Neural cell (in vitro differentiated cells): ENCODE measurements around the gene PLXNA3. TPM values are rescaled to one million over a fixed set of nuclear protein-coding genes. Genes with fewer than 3 reads are reported as not detected.
A peak's percentile ranks its signal among the peaks of the same experiment; 100 is the strongest.

Experiments used
- H2AFZ ChIP-seq: fragments of 200-600, 300-800 bp; sonication (generic), shearing (Covaris generic); 2 replicates; pipeline ENCODE4 v1.6.0; 2014; ENCODE audit warnings: low read depth, mild to moderate bottlenecking, antibody characterized with exemption, low read length, moderate library complexity
- H3F3A ChIP-seq: fragments of 200-600 bp; shearing (Covaris generic); 2 replicates; pipeline ENCODE4 v1.6.1; 2016; ENCODE audit warnings: mild to moderate bottlenecking, moderate library complexity, mixed read lengths, antibody characterized with exemption, low read length; ENCODE audit not compliant: insufficient read depth, poor library complexity, severe bottlenecking
- H3K27ac ChIP-seq: fragments of 200-600, 300-800 bp; sonication (generic), shearing (Covaris generic); 2 replicates; pipeline ENCODE4 v1.5.1; 2014; ENCODE audit warnings: mild to moderate bottlenecking, low read length, moderate library complexity
- H3K27me3 ChIP-seq: fragments of 300-800, 200-600 bp; sonication (generic), shearing (Covaris generic); 2 replicates; pipeline ENCODE4 v1.6.0; 2014; ENCODE audit warnings: mild to moderate bottlenecking, low read depth, low read length, moderate library complexity; ENCODE audit not compliant: insufficient read depth
- H3K36me3 ChIP-seq: fragments of 300-800, 200-600 bp; sonication (generic), shearing (Covaris generic); 2 replicates; pipeline ENCODE4 v1.5.1; 2014; ENCODE audit warnings: mild to moderate bottlenecking, antibody characterized with exemption, low read length, moderate library complexity; ENCODE audit not compliant: insufficient read depth
- H3K4me2 ChIP-seq: fragments of 300-800, 200-600 bp; sonication (generic), shearing (Covaris generic); 2 replicates; pipeline ENCODE4 v1.6.0; 2014; ENCODE audit warnings: mild to moderate bottlenecking, low read length
- H3K4me3 ChIP-seq: fragments of 300-800, 200-600 bp; sonication (generic), shearing (Covaris generic); 2 replicates; pipeline ENCODE4 v1.5.1; 2014; ENCODE audit warnings: mild to moderate bottlenecking, low read length, moderate library complexity
- H3K79me2 ChIP-seq: fragments of 200-600 bp; shearing (Covaris generic); replicated peaks from 2 replicates; pipeline ENCODE4 v1.6.0; 2014; ENCODE audit warnings: mild to moderate bottlenecking, low read length, moderate library complexity; ENCODE audit not compliant: insufficient read depth
- H3K9ac ChIP-seq: fragments of 300-800, 200-600 bp; sonication (generic), shearing (Covaris generic); 2 replicates; pipeline ENCODE4 v1.6.1; 2016; ENCODE audit warnings: mild to moderate bottlenecking, low read length, mixed read lengths
- H3K9me2 ChIP-seq: fragments of 200-600 bp; shearing (Covaris generic); 2 replicates; pipeline ENCODE4 v1.6.1; 2016; ENCODE audit warnings: mild to moderate bottlenecking, low read length, mixed read lengths; ENCODE audit not compliant: insufficient read depth
- H3K9me3 ChIP-seq: fragments of 200-600, 300-800 bp; sonication (generic), shearing (Covaris generic); 2 replicates; pipeline ENCODE4 v1.6.1; 2016; ENCODE audit warnings: mild to moderate bottlenecking, mixed run types, low read length, moderate library complexity, mixed read lengths
- H4K20me1 ChIP-seq: fragments of 200-600 bp; shearing (Covaris generic); 2 replicates; pipeline ENCODE4 v1.6.1; 2016; ENCODE audit warnings: mild to moderate bottlenecking, mixed run types; ENCODE audit not compliant: insufficient read depth
- EP300 ChIP-seq: fragments of 450-650 bp; conservative IDR thresholded peaks from 2 replicates; pipeline ENCODE4 v1.6.1; 2014; ENCODE audit warnings: antibody characterized with exemption, mild to moderate bottlenecking, moderate library complexity; ENCODE audit not compliant: poor library complexity, severe bottlenecking
- EZH2 ChIP-seq: fragments of 200-600, 300-800 bp; shearing (Covaris generic), sonication (generic); IDR thresholded peaks from 2 replicates; pipeline ENCODE4 v1.6.1; 2014; ENCODE audit warnings: antibody characterized with exemption, low read length, borderline replicate concordance, mild to moderate bottlenecking; ENCODE audit not compliant: insufficient read depth, poor library complexity, severe bottlenecking
- MXI1 ChIP-seq: fragments of 450-650 bp; conservative IDR thresholded peaks from 2 replicates; pipeline ENCODE4 v1.6.1; 2014; ENCODE audit warnings: antibody characterized with exemption, mild to moderate bottlenecking; ENCODE audit not compliant: poor library complexity, severe bottlenecking
- POLR2AphosphoS5 ChIP-seq: IDR thresholded peaks from 2 replicates; pipeline ENCODE4 v1.6.1; 2012
- RAD21 ChIP-seq: fragments of 450-650 bp; conservative IDR thresholded peaks from 2 replicates; pipeline ENCODE4 v1.6.1; 2014; ENCODE audit warnings: antibody characterized with exemption, mild to moderate bottlenecking, moderate library complexity
- SMC3 ChIP-seq: fragments of 450-650 bp; conservative IDR thresholded peaks from 2 replicates; pipeline ENCODE4 v1.6.1; 2014; ENCODE audit warnings: antibody characterized with exemption, mild to moderate bottlenecking, moderate library complexity; ENCODE audit not compliant: poor library complexity
- TAF1 ChIP-seq: IDR thresholded peaks from 2 replicates; pipeline ENCODE4 v1.6.1; 2012; ENCODE audit warnings: low read depth
- polyA plus RNA-seq: library from polyadenylated mRNA; depleted of rRNA; stranded (reverse); fragments of >200 nt; gene quantifications from 2 replicates; pipeline ENCODE4 v1.2.3, GENCODE V29; 2014
- TF ChIP-seq, protein P1 (sequence below): fragments of 450-650 bp; IDR thresholded peaks from 2 replicates; pipeline ENCODE4 v1.5.1; 2014; ENCODE audit warnings: antibody characterized with exemption, mild to moderate bottlenecking, moderate library complexity; ENCODE audit not compliant: poor library complexity, severe bottlenecking
- TF ChIP-seq, protein P2 (sequence below): IDR thresholded peaks from 2 replicates; pipeline ENCODE4 v1.6.1; 2012; ENCODE audit warnings: borderline replicate concordance

The PLXNA3 gene
- polyA plus RNA-seq, 1 donor from 2014 or later, result 17.2 TPM

DNA sequence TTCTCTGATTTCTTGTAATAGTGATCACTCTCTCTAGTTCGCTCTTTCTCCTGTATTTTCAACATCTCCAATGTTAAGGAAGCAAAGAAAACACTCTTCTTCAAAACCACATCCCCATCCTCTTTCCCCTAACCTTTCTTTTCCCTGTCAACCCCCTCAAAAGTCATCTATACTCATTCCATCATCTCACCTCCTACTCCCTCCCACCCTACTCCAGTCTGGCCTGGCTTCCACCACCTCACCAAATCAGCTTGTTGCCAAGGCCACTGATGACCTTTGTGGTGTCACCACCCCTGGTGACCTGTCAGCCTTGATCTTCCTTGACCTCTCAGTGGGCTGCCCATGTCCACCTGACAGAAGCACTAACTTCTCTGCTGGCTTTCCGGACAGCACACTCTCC lies 55.6 kb downstream of the PLXNA3 start:
- H3K27me3 ChIP-seq, result no peaks in the 10 kb centered on the region
- H2AFZ ChIP-seq, result no peak overlapping the region
- H3K9ac ChIP-seq, result no peak overlapping the region
- no peaks in the 10 kb centered on the region for H3K9me2 ChIP-seq
- no peak overlapping the region for H3K4me2 ChIP-seq
- no peaks in the 10 kb centered on the region for H3K79me2 ChIP-seq
- H3F3A ChIP-seq, result no peaks in the 10 kb centered on the region
- H3K4me3 ChIP-seq, result no peak overlapping the region
- no peak for TF ChIP-seq MXI1
- TF ChIP-seq POLR2AphosphoS5, result no peak
- TF ChIP-seq EP300, result no peak
- TF ChIP-seq RAD21, result no peak
- TF ChIP-seq SMC3, result no peak
- TF ChIP-seq, protein P1, sequence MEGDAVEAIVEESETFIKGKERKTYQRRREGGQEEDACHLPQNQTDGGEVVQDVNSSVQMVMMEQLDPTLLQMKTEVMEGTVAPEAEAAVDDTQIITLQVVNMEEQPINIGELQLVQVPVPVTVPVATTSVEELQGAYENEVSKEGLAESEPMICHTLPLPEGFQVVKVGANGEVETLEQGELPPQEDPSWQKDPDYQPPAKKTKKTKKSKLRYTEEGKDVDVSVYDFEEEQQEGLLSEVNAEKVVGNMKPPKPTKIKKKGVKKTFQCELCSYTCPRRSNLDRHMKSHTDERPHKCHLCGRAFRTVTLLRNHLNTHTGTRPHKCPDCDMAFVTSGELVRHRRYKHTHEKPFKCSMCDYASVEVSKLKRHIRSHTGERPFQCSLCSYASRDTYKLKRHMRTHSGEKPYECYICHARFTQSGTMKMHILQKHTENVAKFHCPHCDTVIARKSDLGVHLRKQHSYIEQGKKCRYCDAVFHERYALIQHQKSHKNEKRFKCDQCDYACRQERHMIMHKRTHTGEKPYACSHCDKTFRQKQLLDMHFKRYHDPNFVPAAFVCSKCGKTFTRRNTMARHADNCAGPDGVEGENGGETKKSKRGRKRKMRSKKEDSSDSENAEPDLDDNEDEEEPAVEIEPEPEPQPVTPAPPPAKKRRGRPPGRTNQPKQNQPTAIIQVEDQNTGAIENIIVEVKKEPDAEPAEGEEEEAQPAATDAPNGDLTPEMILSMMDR, result no peak
- TF ChIP-seq, protein P2, sequence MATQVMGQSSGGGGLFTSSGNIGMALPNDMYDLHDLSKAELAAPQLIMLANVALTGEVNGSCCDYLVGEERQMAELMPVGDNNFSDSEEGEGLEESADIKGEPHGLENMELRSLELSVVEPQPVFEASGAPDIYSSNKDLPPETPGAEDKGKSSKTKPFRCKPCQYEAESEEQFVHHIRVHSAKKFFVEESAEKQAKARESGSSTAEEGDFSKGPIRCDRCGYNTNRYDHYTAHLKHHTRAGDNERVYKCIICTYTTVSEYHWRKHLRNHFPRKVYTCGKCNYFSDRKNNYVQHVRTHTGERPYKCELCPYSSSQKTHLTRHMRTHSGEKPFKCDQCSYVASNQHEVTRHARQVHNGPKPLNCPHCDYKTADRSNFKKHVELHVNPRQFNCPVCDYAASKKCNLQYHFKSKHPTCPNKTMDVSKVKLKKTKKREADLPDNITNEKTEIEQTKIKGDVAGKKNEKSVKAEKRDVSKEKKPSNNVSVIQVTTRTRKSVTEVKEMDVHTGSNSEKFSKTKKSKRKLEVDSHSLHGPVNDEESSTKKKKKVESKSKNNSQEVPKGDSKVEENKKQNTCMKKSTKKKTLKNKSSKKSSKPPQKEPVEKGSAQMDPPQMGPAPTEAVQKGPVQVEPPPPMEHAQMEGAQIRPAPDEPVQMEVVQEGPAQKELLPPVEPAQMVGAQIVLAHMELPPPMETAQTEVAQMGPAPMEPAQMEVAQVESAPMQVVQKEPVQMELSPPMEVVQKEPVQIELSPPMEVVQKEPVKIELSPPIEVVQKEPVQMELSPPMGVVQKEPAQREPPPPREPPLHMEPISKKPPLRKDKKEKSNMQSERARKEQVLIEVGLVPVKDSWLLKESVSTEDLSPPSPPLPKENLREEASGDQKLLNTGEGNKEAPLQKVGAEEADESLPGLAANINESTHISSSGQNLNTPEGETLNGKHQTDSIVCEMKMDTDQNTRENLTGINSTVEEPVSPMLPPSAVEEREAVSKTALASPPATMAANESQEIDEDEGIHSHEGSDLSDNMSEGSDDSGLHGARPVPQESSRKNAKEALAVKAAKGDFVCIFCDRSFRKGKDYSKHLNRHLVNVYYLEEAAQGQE, result no peak
- TF ChIP-seq EZH2, result no peak
- TF ChIP-seq TAF1, result no peak
- H3K9me3 ChIP-seq, result no peaks in the 10 kb centered on the region
- H4K20me1 ChIP-seq, result no peaks in the 10 kb centered on the region
- H3K36me3 ChIP-seq, result no peaks in the 10 kb centered on the region
- H3K27ac ChIP-seq, result no peak overlapping the region

DNA sequence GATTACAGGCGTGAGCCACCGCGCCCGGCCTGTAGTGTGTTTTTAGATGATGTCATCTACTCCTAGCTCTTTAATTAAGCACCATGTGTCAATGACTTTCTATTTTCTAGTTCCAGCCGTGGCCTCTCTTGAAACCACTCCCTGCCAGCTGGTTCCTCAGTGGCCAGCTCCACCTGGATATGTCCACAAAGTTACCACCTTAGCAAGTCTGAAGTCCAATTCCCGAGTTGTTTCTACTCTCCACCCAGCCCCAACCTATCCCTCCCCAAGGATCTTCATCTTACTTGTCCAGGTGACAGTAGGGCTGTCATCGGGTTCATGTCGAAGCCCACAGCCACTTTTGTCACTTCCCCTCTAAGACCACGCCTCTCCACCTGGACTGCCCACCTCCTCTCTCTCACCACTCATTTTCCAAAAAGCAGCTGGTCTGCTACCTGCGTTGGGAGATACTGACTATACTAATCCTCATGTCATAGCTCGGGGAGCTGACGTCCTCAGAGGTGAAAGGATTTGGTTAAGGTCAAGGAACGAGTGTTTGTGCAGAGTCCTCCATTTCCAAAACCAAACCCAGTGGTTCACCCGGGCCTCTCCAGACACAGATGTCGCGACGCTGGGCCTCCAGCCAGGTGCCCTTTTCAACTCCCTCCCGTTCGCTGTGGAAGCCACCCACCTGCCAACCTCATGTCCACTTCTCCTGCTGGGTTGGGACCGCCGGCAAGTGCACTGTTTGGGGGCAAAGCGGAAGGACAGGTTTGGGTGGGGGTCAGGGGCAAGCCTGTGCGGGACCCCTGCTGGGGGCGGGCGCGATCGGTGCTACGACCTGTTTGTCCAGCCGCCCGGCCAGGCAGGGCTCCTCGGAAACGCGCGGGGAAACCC lies 57.2 kb downstream of the PLXNA3 start:
- TF ChIP-seq EP300, result no peak
- TF ChIP-seq, protein P1, result no peak
- TF ChIP-seq, protein P2, result no peak
- TF ChIP-seq RAD21, result no peak
- no peak for TF ChIP-seq POLR2AphosphoS5
- no peak for TF ChIP-seq SMC3
- TF ChIP-seq MXI1, result no peak
- TF ChIP-seq EZH2, result no peak
- no peak for TF ChIP-seq TAF1
- Histone ChIP-seq H2AFZ (no peak overlapping the region), H3K9me2 (no peaks in the 10 kb centered on the region)

More for the DNA sequence above, 57.2 kb downstream of the PLXNA3 start:
- H3K36me3 ChIP-seq, result no peaks in the 10 kb centered on the region
- H3K9me3 ChIP-seq, result no peaks in the 10 kb centered on the region
- peak overlapping the region; percentile 81 for H3K4me3 ChIP-seq
- H3K27ac ChIP-seq, result peak overlapping the region; percentile 62
- H3K79me2 ChIP-seq, result no peaks in the 10 kb centered on the region
- no peaks in the 10 kb centered on the region for H3F3A ChIP-seq
- H3K9ac ChIP-seq, result peak overlapping the region; percentile 83
- H3K4me2 ChIP-seq, result peak overlapping the region; percentile 39
- no peaks in the 10 kb centered on the region for H3K27me3 ChIP-seq
- H4K20me1 ChIP-seq, result no peaks in the 10 kb centered on the region
